ENCODE data around the gene JARID2. TPM values are rescaled to one million over a fixed set of nuclear protein-coding genes. Genes with fewer than 3 reads are reported as not detected.

The JARID2 gene
- total RNA-seq, 1 donor from 2014 or later = 57.7 TPM

- Mint-ChIP-seq H3K4me1 (ENCODE audit: low read depth) (peaks cover 83% of the 10 kb centered on the region), H3K9me3 (peaks cover 3% of the 10 kb centered on the region), H3K27ac (no peak overlapping the region), H3K27me3 (ENCODE audit: low read depth) (no peaks in the 10 kb centered on the region), H3K4me3 (ENCODE audit: low read depth) (no peak overlapping the region), H3K36me3 (ENCODE audit: low read depth) (peaks cover 58% of the 10 kb centered on the region)
- no peak for DNase-seq (ENCODE audit: low spot score)
- intact Hi-C loops (cut with micrococcal nuclease) = no loop called here
Measured at GRCh38 chr6:15430931-15431405, 185.1 kb downstream of the JARID2 start.

- peaks cover 56% of the 10 kb centered on the region for H3K36me3 Mint-ChIP-seq (ENCODE audit: low read depth)
- DNase-seq (ENCODE audit: low spot score) = no peak
- peaks cover 83% of the 10 kb centered on the region for H3K4me1 Mint-ChIP-seq (ENCODE audit: low read depth)
- intact Hi-C loops (cut with micrococcal nuclease) = no loop called here
- H3K4me3 Mint-ChIP-seq (ENCODE audit: low read depth) = no peak overlapping the region
- H3K27ac Mint-ChIP-seq = peak overlapping the region; percentile 19
- peaks cover 3% of the 10 kb centered on the region for H3K9me3 Mint-ChIP-seq
- H3K27me3 Mint-ChIP-seq (ENCODE audit: low read depth) = no peaks in the 10 kb centered on the region
Measured at GRCh38 chr6:15431762-15432483, 186.1 kb downstream of the JARID2 start.

DNA sequence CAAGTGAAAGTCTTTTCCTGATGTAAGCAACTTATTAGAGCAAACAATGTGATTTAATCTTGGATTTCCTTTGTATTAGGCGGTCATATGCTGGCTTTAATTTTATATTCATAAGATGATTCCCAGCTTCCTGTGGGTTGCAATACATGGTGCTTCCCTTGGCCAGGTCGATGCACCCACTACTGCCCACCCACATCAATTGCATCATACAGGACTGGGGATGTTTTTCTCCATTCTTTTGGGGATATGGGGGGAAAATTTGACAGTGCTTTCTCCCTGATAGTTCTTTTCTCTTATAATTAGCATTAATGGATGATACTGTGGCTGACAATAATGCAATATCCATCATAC is 187.6 kb downstream of the JARID2 start:
- H3K4me3 Mint-ChIP-seq (ENCODE audit: low read depth) = peak overlapping the region; percentile 54
- H3K27ac Mint-ChIP-seq = peak overlapping the region; percentile 45
- DNase-seq (ENCODE audit: low spot score) = no peak
- no peaks in the 10 kb centered on the region for H3K27me3 Mint-ChIP-seq (ENCODE audit: low read depth)
- peaks cover 3% of the 10 kb centered on the region for H3K9me3 Mint-ChIP-seq
- H3K4me1 Mint-ChIP-seq (ENCODE audit: low read depth) = peaks cover 86% of the 10 kb centered on the region
- peaks cover 56% of the 10 kb centered on the region for H3K36me3 Mint-ChIP-seq (ENCODE audit: low read depth)
- intact Hi-C loops (cut with micrococcal nuclease) = no loop called here

GRCh38 chr6:15434263-15434662 is 188.4 kb downstream of the JARID2 start:
- H3K9me3 Mint-ChIP-seq = peaks cover 3% of the 10 kb centered on the region
- intact Hi-C loops (cut with micrococcal nuclease) = loop anchor here (2.0 kb wide), 1 partner anchor 13 kb away; no protein-coding TSS in a partner anchor
- H3K4me1 Mint-ChIP-seq (ENCODE audit: low read depth) = peaks cover 87% of the 10 kb centered on the region
- no peaks in the 10 kb centered on the region for H3K27me3 Mint-ChIP-seq (ENCODE audit: low read depth)
- peaks cover 51% of the 10 kb centered on the region for H3K36me3 Mint-ChIP-seq (ENCODE audit: low read depth)
- H3K4me3 Mint-ChIP-seq (ENCODE audit: low read depth) = peak overlapping the region; percentile 34
- no peak for DNase-seq (ENCODE audit: low spot score)
- H3K27ac Mint-ChIP-seq = peak overlapping the region; percentile 82

- peaks cover 51% of the 10 kb centered on the region for H3K36me3 Mint-ChIP-seq (ENCODE audit: low read depth)
- intact Hi-C loops (cut with micrococcal nuclease) = loop anchor here (2.0 to 5.0 kb wide), 3 partner anchors 14 to 188 kb away; partner anchors contain the start of gene JARID2
Measured at GRCh38 chr6:15434823-15435380, 189.0 kb downstream of the JARID2 start.

DNA sequence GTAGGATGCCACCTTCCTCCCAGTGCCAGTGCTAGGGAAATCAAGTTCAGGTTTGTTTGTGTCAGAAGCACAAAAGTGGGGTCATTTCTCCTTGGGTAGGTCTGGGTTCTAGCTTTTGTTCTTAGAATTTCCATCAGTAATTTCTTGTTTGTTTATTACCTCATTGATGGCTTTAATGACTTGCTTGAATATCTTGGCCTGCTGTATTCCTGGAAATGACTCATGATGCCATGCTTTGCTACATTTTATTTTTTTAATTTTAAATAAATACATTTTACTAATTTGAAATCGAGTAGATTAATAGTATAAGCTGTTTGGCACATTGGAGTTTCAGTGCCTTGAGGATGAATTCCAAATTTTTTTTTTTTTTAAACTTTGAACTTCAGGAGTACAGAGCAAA is 189.6 kb downstream of the JARID2 start:
- H3K27ac Mint-ChIP-seq = peak overlapping the region; percentile 82
- DNase-seq (ENCODE audit: low spot score) = no peak
- H3K4me3 Mint-ChIP-seq (ENCODE audit: low read depth) = no peak overlapping the region
- H3K9me3 Mint-ChIP-seq = peaks cover 3% of the 10 kb centered on the region
- H3K27me3 Mint-ChIP-seq (ENCODE audit: low read depth) = no peaks in the 10 kb centered on the region
- intact Hi-C loops (cut with micrococcal nuclease) = loop anchor here (2.0 to 5.0 kb wide), 3 partner anchors 15 to 188 kb away; partner anchors contain the start of gene JARID2
- H3K4me1 Mint-ChIP-seq (ENCODE audit: low read depth) = peaks cover 88% of the 10 kb centered on the region
- peaks cover 49% of the 10 kb centered on the region for H3K36me3 Mint-ChIP-seq (ENCODE audit: low read depth)

More at GRCh38 chr6:15434823-15435380, 189.0 kb downstream of the JARID2 start:
- Mint-ChIP-seq H3K4me1 (ENCODE audit: low read depth) (peaks cover 88% of the 10 kb centered on the region), H3K4me3 (ENCODE audit: low read depth) (peak overlapping the region; percentile 57), H3K27me3 (ENCODE audit: low read depth) (no peaks in the 10 kb centered on the region), H3K9me3 (peaks cover 3% of the 10 kb centered on the region), H3K27ac (peak overlapping the region; percentile 82)
- no peak for DNase-seq (ENCODE audit: low spot score)

DNA sequence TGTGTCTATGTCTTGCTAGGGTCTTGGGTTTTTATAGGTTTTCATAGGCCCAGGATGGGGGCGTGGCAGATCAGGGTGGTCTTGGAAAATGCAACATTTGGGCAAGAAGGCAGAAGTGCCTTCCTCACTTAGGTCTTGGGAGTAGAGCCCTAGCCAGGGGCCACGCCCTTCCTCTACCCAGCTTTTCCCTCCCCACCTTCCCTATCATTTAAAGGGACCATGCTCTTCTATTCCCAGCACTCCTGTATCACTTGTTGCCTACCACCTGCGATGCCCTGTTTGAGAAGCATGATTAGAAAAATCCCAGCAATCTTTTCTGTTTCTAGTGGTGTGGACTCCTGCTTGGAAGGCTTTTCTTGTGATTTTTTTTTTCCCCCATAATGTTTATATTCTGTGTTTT is 190.6 kb downstream of the JARID2 start:
- intact Hi-C loops (cut with micrococcal nuclease) = loop anchor here (5.0 kb wide), 2 partner anchors 34 to 189 kb away; partner anchors contain the start of gene JARID2
- no peak overlapping the region for H3K4me3 Mint-ChIP-seq (ENCODE audit: low read depth)
- no peak for DNase-seq (ENCODE audit: low spot score)
- H3K9me3 Mint-ChIP-seq = peaks cover 3% of the 10 kb centered on the region
- no peaks in the 10 kb centered on the region for H3K27me3 Mint-ChIP-seq (ENCODE audit: low read depth)
- peaks cover 91% of the 10 kb centered on the region for H3K4me1 Mint-ChIP-seq (ENCODE audit: low read depth)
- peak overlapping the region; percentile 56 for H3K27ac Mint-ChIP-seq
- peaks cover 45% of the 10 kb centered on the region for H3K36me3 Mint-ChIP-seq (ENCODE audit: low read depth)

DNA sequence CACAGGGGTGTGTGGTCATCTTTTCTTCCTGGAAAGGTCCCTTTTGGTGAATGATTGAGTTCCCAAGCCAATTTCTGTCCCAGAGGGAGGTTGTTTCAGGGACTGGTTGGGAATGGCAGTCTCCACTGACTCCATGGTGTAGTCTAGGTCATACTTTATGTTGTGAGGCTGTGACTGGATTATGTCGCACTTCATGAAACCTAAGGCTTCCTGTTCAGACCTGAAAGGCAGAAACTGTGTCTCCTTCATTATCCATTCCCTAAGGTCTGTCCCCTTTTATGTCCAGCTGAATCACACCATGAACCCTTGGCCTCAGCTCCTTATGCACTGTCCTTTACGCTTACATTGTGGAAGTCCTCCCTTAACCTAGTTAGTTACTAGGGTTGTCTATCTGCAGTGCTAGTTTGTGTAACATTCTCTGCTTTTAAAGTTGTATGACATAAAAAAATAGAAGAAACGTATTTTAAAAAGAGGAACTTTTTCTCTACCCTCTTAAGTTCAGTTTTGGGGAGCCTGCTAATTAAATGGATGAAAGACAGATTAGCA is 191.3 kb downstream of the JARID2 start:
- Mint-ChIP-seq H3K4me3 (ENCODE audit: low read depth) (no peak overlapping the region), H3K27ac (peak overlapping the region; percentile 65), H3K4me1 (ENCODE audit: low read depth) (peaks cover 86% of the 10 kb centered on the region), H3K36me3 (ENCODE audit: low read depth) (peaks cover 45% of the 10 kb centered on the region), H3K9me3 (peaks cover 3% of the 10 kb centered on the region), H3K27me3 (ENCODE audit: low read depth) (no peaks in the 10 kb centered on the region)
- intact Hi-C loops (cut with micrococcal nuclease) = loop anchor here (5.0 kb wide), 2 partner anchors 35 to 190 kb away; partner anchors contain the start of gene JARID2
- no peak for DNase-seq (ENCODE audit: low spot score)

GRCh38 chr6:15439410-15440025 is 193.6 kb downstream of the JARID2 start:
- Mint-ChIP-seq H3K9me3 (peaks cover 3% of the 10 kb centered on the region), H3K27me3 (ENCODE audit: low read depth) (no peaks in the 10 kb centered on the region), H3K4me3 (ENCODE audit: low read depth) (peak overlapping the region; percentile 7), H3K36me3 (ENCODE audit: low read depth) (peaks cover 47% of the 10 kb centered on the region), H3K4me1 (ENCODE audit: low read depth) (peaks cover 74% of the 10 kb centered on the region), H3K27ac (peak overlapping the region; percentile 71)
- intact Hi-C loops (cut with micrococcal nuclease) = loop anchor here (5.0 kb wide), 2 partner anchors 37 to 192 kb away; partner anchors contain the start of gene JARID2
- DNase-seq (ENCODE audit: low spot score) = no peak

DNA sequence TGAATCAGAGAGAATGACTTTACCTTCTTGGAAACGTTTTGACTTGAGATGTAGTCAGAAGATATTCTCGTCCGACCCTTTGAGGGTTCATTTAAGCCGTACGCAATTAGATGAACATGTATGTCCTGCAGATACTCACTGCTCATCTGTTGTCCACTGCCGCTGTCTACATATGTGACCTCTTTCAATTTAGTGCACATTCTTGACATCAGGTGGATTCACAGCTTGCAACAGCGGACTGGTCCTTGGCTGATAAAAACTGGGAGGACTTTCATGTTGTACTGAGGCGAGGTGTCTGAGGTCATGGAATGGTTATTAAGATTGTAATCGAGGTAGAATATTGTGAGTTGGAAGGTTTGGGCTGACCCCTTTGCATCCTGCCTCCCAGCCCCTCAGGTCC is 194.2 kb downstream of the JARID2 start:
- peaks cover 45% of the 10 kb centered on the region for H3K36me3 Mint-ChIP-seq (ENCODE audit: low read depth)
- no peaks in the 10 kb centered on the region for H3K9me3 Mint-ChIP-seq
- peak overlapping the region; percentile 71 for H3K27ac Mint-ChIP-seq
- no peak overlapping the region for H3K4me3 Mint-ChIP-seq (ENCODE audit: low read depth)
- intact Hi-C loops (cut with micrococcal nuclease) = no loop called here
- H3K4me1 Mint-ChIP-seq (ENCODE audit: low read depth) = peaks cover 68% of the 10 kb centered on the region
- no peak for DNase-seq (ENCODE audit: low spot score)
- H3K27me3 Mint-ChIP-seq (ENCODE audit: low read depth) = no peaks in the 10 kb centered on the region

DNA sequence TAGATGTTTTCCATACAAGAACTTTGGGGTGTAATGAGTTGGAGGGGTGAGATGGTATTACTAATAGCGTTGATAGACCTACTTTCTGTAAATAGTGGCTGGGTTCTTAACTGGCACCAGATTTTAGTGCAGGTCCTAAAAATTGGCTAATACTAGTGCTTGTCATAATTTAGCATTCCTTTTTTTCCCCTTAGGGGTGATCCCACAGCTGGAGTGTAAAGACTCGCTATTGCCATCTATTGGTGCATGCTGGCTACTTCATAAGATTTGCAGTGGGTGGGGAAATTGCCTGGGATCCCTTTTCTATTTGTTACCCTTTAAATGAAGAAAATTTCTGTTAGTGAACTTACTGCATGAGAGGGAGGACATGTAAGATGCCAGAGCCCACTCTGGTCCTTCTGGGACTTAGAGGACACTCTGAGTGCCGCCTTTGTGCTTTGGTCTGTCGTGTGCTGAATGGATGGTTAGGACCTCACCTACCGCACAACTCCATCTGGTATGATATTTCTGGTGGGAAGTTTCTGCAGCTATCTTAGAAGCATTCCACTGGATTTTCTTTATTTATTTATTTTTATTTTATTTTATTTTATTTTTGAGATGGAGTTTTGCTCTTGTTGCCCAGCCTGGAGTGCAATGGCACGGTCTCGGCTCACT is 195.5 kb downstream of the JARID2 start:
- Mint-ChIP-seq H3K27me3 (ENCODE audit: low read depth) (no peaks in the 10 kb centered on the region), H3K9me3 (no peaks in the 10 kb centered on the region), H3K36me3 (ENCODE audit: low read depth) (peaks cover 39% of the 10 kb centered on the region), H3K4me1 (ENCODE audit: low read depth) (peaks cover 66% of the 10 kb centered on the region), H3K27ac (peak overlapping the region; percentile 38), H3K4me3 (ENCODE audit: low read depth) (no peak overlapping the region)
- DNase-seq (ENCODE audit: low spot score) = peak; percentile 22
- intact Hi-C loops (cut with micrococcal nuclease) = no loop called here

GRCh38 chr6:15441981-15442380 is 196.1 kb downstream of the JARID2 start:
- H3K36me3 Mint-ChIP-seq (ENCODE audit: low read depth) = peaks cover 36% of the 10 kb centered on the region
- peaks cover 64% of the 10 kb centered on the region for H3K4me1 Mint-ChIP-seq (ENCODE audit: low read depth)
- no peak overlapping the region for H3K27ac Mint-ChIP-seq

More at GRCh38 chr6:15441981-15442380, 196.1 kb downstream of the JARID2 start:
- H3K27me3 Mint-ChIP-seq (ENCODE audit: low read depth) = no peaks in the 10 kb centered on the region
- no peak overlapping the region for H3K4me3 Mint-ChIP-seq (ENCODE audit: low read depth)
- no peaks in the 10 kb centered on the region for H3K9me3 Mint-ChIP-seq
- no peak for DNase-seq (ENCODE audit: low spot score)
- intact Hi-C loops (cut with micrococcal nuclease) = no loop called here

Measured in activated T-helper 2 cell treated with anti-CD3 and anti-CD28 coated beads, Interferon-gamma antibody, Interleukin-2, Interleukin-4, amounts not matched to agents 10 μg/mL and 5 μg/mL and 100 μg/mL, durations not matched to agents 14 hours and 24 hours and 36 hours (primary cell).